Activated T-cell treated with anti-CD3 and anti-CD28 coated beads, Interleukin-2, amount 50 U/mL, for 48 hours (primary cell): Measurements from ENCODE around the gene LRWD1.
"Not testable (repeated sequence)": the region's sequence is repeated elsewhere in the genome, so short reads cannot be mapped to it uniquely, and the experiment has no call there.

Experiments used
- DNase-seq, 2 experiments: peaks; one replicate each; pipeline ENCODE4 v3.0.0-alpha.2; 2020

LRWD1 gene

GRCh38 chr7:102444961-102445673, 19.7 kb upstream of the LRWD1 start:
- no peak for DNase-seq

- DNase-seq = no peak
Observed at GRCh38 chr7:102445674-102446071, 19.1 kb upstream of the LRWD1 start.

GRCh38 chr7:102446387-102447156, 18.2 kb upstream of the LRWD1 start:
- no peak for DNase-seq

- no peak for DNase-seq
Observed at GRCh38 chr7:102447311-102447710, 17.5 kb upstream of the LRWD1 start.

- no peak for DNase-seq
Observed at GRCh38 chr7:102449136-102449535, 15.6 kb upstream of the LRWD1 start.

- peak; percentile 54 to 64 for DNase-seq
Observed at GRCh38 chr7:102450242-102450641, 14.5 kb upstream of the LRWD1 start.

GRCh38 chr7:102451371-102452054, 13.3 kb upstream of the LRWD1 start:
- no peak for DNase-seq

- no peak for DNase-seq
Observed at GRCh38 chr7:102452451-102452850, 12.3 kb upstream of the LRWD1 start.

GRCh38 chr7:102453319-102453718, 11.5 kb upstream of the LRWD1 start:
- DNase-seq = no peak

- DNase-seq = no peak
Observed at GRCh38 chr7:102454468-102454867, 10.3 kb upstream of the LRWD1 start.

- not testable (repeated sequence) for DNase-seq
Observed at GRCh38 chr7:102454932-102455331, 9.9 kb upstream of the LRWD1 start.

- no peak for DNase-seq
Observed at GRCh38 chr7:102455596-102455995, 9.2 kb upstream of the LRWD1 start.

GRCh38 chr7:102456327-102456726, 8.5 kb upstream of the LRWD1 start:
- DNase-seq = no peak

GRCh38 chr7:102457352-102457924, 7.3 kb upstream of the LRWD1 start:
- DNase-seq = no peak

GRCh38 chr7:102459221-102459844, 5.5 kb upstream of the LRWD1 start:
- no peak for DNase-seq

GRCh38 chr7:102460467-102460866, 4.3 kb upstream of the LRWD1 start:
- no peak for DNase-seq

- DNase-seq = no peak
Observed at GRCh38 chr7:102463841-102464576, 775 bp upstream of the LRWD1 start.

GRCh38 chr7:102466097-102466496, 1.3 kb downstream of the LRWD1 start:
- DNase-seq = no peak

- DNase-seq = no peak
Observed at GRCh38 chr7:102467581-102468477, 3.0 kb downstream of the LRWD1 start.

GRCh38 chr7:102468478-102469350, 3.9 kb downstream of the LRWD1 start:
- DNase-seq = no peak
